Gastrocnemius medialis (tissue), 4 donors: Measurements from ENCODE around the gene PACS2.

ENCODE experiments used
- CTCF ChIP-seq, 5 experiments: fragments of 450-650 bp in 3 of 5; fragments of 200-600 bp in 2 of 5; sonication (generic) in 2 of 5; IDR thresholded peaks in 4 of 5; conservative IDR thresholded peaks in 1 of 5; 1 replicate in 4 of 5; 2 replicates in 1 of 5; pipeline ENCODE4 v1.5.1; 2016 to 2019; ENCODE audit warnings: antibody characterized with exemption in 5 of 5, mild to moderate bottlenecking in 3 of 5, moderate library complexity in 3 of 5
- POLR2A ChIP-seq, 2 donors: fragments of 450-650 bp; IDR thresholded peaks; one replicate each; pipeline ENCODE4 v1.6.1; 2017; ENCODE audit warnings: antibody characterized with exemption in 2 of 2, mild to moderate bottlenecking in 2 of 2, moderate library complexity in 2 of 2

GRCh38 chr14:105309371-105309770, 5.2 kb upstream of the PACS2 start:
- no peak for TF ChIP-seq POLR2A (IDR thresholded peaks at IDR 0.05)
- TF ChIP-seq CTCF (IDR thresholded peaks at IDR 0.05 in 4 of 5, conservative IDR thresholded peaks at IDR 0.05 in 1 of 5), result no peak
